SKM-1 (cell line): Measurements from ENCODE around the gene LMNTD2.
"Not testable (repeated sequence)": the region's sequence is repeated elsewhere in the genome, so short reads cannot be mapped to it uniquely, and the experiment has no call there.

Experiments
- DNase-seq: peaks from one replicate; lab custom pipeline; 2025; ENCODE audit not compliant: unreplicated experiment; lab: John Stamatoyannopoulos, UW

The LMNTD2 gene

GRCh38 chr11:587978-588380, 27.4 kb upstream of the LMNTD2 start:
- peak; percentile 54 for DNase-seq

GRCh38 chr11:587546-587945, 27.0 kb upstream of the LMNTD2 start:
- no peak for DNase-seq

GRCh38 chr11:586376-587316, 26.1 kb upstream of the LMNTD2 start:
- no peak for DNase-seq

- no peak for DNase-seq
These were observed 23.7 kb upstream of the LMNTD2 start for GRCh38 chr11:584287-584686.

- no peak for DNase-seq
These were observed 21.2 kb upstream of the LMNTD2 start for GRCh38 chr11:581752-582151.

- DNase-seq: no peak
These were observed 20.8 kb upstream of the LMNTD2 start for GRCh38 chr11:581342-581741.

GRCh38 chr11:579830-580601, 19.5 kb upstream of the LMNTD2 start:
- no peak for DNase-seq

GRCh38 chr11:578276-579035, 17.9 kb upstream of the LMNTD2 start:
- DNase-seq: no peak

GRCh38 chr11:577611-577894, 17.0 kb upstream of the LMNTD2 start:
- no peak for DNase-seq

GRCh38 chr11:576811-577610, 16.5 kb upstream of the LMNTD2 start:
- DNase-seq: no peak

GRCh38 chr11:575996-576768, 15.6 kb upstream of the LMNTD2 start, which contains the start of gene PHRF1:
Gene PHRF1, plus strand, starts transcription at chr11:576470. Its CDS starts 5,043 bp downstream, at chr11:581513.
- DNase-seq: peak; percentile 96

- no peak for DNase-seq
These were observed 14.9 kb upstream of the LMNTD2 start for GRCh38 chr11:575313-575995.

- DNase-seq: no peak
These were observed 14.2 kb upstream of the LMNTD2 start for GRCh38 chr11:574632-575312.

- DNase-seq: not testable (repeated sequence)
These were observed 13.6 kb upstream of the LMNTD2 start for GRCh38 chr11:574031-574570.

- DNase-seq: no peak
These were observed 12.7 kb upstream of the LMNTD2 start for GRCh38 chr11:573146-573759.

GRCh38 chr11:571802-572185, 11.3 kb upstream of the LMNTD2 start:
- DNase-seq: no peak

- no peak for DNase-seq
These were observed 8.8 kb upstream of the LMNTD2 start for GRCh38 chr11:569158-569885.
